ENCODE measurements around the gene CPB2. TPM values are rescaled to one million over a fixed set of nuclear protein-coding genes. Genes with fewer than 3 reads are reported as not detected.

The CPB2 gene
- total RNA-seq, 1 donor from 2014 or later = not detected

- DNase-seq (ENCODE audit: low read depth) = no peak
Measured at GRCh38 chr13:46050771-46051170, 54.1 kb downstream of the CPB2 start.

DNA sequence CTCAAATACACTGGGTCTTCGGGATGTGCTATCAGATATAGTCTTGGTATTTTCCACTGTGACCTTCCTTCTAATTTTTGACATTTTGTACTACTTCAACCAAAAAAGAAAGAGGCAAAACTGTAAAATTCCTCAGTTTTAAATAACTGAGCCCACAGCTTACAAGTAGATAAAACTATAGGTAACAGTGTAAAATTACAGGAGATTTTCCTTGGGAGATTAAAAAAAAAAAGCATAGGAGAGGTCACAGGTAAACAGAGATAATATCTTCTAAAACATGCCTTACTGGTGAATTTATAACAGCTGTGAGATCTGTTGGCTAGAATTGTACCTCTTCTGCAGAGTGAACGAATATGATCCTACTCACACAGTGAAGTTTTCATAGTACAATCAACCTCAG lies 59.4 kb downstream of the CPB2 start:
- no peak for DNase-seq (ENCODE audit: low read depth)

GRCh38 chr13:46043647-46044046 lies 61.2 kb downstream of the CPB2 start:
- DNase-seq (ENCODE audit: low read depth) = no peak

DNA sequence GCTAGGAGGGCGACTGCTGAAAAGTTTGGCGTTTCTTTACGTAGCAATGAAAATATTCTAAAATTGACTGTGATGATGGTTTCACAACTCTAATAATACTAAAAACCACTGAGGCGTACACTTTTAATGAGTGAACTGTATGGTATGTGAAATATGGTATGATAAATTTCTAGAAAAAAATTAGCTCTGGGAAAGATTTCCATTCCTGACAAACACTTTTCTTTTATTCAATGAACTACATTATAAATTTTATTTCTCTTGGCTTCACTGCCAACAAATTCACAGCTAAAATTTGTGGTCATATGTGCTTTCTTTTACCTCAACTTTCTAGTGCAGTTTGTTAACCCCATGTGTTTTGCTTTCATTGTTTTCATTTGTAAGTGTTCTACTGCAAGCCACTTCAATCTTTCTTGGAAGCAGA lies 63.4 kb downstream of the CPB2 start:
- DNase-seq (ENCODE audit: low read depth) = no peak

- DNase-seq (ENCODE audit: low read depth) = no peak
Measured at GRCh38 chr13:46040763-46041162, 64.1 kb downstream of the CPB2 start.

DNA sequence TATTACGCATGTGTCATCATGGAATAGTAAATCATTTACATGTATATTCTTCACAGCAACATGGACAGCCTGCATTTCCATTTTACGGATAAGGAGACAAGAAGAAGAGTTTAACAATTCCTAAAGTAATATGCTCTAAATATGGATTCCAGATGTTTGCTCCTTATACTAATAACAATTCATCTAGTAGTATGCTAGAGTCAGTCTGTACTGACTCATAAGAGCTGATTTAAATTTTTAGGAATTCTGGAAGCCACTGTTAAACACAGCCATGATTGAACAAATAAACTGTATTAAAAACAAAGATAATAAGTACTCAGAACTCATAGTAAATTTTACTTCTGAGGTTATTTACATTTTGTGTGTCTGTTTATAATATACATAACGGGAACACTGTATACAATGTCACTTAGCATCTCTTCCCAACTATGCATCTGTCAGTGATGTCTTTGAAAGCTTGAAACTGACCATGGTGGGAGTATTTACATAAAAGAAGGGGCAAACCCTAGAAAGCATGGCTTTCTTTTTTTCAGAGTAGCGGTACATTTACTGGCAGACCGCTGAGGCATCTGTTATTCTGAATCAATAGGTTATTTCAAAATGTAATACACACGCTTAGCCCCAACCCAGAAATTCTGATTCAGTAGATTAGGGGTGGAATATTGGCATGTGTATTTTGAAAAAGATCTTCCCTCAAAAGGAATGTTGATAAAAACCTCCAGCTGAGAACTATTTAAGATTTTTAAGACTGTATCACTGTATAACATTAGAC lies 65.2 kb downstream of the CPB2 start:
- DNase-seq (ENCODE audit: low read depth) = no peak

GRCh38 chr13:46038296-46038695 lies 66.5 kb downstream of the CPB2 start:
- DNase-seq (ENCODE audit: low read depth) = no peak

- DNase-seq (ENCODE audit: low read depth) = no peak
Measured at GRCh38 chr13:46035066-46035465, 69.8 kb downstream of the CPB2 start.

- DNase-seq (ENCODE audit: low read depth) = no peak
Measured at GRCh38 chr13:46032341-46032740, 72.5 kb downstream of the CPB2 start.

DNA sequence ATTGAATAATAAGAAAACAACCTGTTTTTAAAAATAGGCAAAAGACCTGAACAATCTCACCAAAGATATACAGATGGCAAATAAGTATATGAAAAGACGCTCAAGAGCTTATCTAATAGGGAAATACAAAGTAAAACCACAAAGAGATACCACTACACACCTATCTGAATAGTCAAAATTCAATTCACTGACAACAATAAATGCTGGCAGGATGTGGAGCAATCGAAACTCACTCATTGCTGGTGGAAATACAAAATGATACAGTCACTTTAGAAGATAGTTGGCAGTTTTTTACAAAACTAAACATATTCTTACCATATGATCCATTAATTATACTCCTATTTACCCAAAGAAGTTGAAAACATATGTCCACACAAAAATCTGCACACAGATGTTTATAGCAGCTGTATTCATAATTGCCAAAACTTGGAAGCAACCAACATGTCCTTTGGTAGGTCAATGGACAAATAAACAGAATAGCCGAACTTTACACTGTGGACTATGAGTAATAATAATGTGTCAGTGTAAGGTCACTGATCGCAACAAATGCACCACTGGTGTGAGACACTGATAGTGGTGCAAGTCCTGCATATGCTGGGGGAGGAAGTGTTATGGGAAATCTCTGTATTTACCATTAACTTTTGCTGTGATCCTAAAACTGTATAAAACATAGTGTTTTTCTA lies 73.1 kb downstream of the CPB2 start:
- no peak for DNase-seq (ENCODE audit: low read depth)

DNA sequence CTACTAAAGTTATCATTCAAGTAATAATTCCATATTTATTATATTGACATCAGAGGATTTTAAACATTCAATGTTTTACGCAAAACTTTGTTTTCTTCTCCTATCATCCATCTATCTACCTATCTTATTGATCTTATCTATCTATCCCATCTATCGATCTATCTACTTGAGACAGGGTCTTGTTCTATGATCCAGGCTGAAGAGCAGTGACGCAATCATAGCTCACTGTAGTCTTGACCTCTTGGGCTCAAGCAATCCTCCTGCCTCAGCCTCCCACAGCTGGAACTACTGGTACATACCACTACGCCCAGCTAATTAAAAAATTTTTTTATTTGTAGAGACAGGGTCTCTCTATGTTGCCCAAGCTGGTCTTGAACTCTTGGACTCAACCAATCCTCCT lies 79.7 kb downstream of the CPB2 start:
- DNase-seq (ENCODE audit: low read depth) = no peak

GRCh38 chr13:46022481-46022880 lies 82.4 kb downstream of the CPB2 start:
- DNase-seq (ENCODE audit: low read depth) = no peak

DNA sequence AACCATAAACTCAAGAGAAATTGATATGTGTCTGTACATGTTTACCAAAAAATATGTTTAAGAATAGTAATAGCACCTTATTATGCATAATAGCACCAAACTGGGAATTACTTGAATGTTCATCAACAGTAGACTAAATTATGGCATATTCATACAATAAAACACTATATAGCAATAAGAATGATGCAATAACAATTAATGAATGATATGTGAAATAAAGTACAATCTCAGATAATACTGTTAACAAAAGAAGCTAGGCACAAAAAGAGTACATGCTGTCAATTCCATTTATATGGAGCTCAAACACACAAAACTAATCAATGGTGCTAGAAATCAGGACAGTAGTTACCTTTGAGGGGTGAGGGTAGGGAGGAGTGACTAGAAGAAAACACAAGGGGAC lies 88.6 kb downstream of the CPB2 start:
- DNase-seq (ENCODE audit: low read depth) = no peak

- no peak for DNase-seq (ENCODE audit: low read depth)
Measured at GRCh38 chr13:46015366-46015765, 89.5 kb downstream of the CPB2 start.

DNA sequence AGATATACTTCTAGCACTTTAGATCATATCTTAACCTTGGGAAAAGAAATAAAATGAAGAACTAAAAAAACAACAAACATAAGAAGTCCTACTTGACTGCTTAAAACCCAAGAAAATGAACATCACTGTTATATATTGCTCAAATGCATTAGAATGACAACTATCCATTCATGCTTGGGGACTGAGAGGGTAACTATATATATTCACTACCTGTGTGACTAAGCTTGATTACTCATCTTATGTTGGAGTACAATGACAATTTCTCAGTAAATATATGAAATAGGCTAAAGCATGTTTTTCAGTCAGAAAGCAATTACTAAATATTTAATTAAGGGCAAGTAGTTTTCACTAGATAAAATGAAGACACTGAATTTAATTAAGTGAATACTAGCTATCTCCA lies 92.4 kb downstream of the CPB2 start:
- DNase-seq (ENCODE audit: low read depth) = no peak

- no peak for DNase-seq (ENCODE audit: low read depth)
Measured at GRCh38 chr13:46010148-46010547, 94.7 kb downstream of the CPB2 start.

DNA sequence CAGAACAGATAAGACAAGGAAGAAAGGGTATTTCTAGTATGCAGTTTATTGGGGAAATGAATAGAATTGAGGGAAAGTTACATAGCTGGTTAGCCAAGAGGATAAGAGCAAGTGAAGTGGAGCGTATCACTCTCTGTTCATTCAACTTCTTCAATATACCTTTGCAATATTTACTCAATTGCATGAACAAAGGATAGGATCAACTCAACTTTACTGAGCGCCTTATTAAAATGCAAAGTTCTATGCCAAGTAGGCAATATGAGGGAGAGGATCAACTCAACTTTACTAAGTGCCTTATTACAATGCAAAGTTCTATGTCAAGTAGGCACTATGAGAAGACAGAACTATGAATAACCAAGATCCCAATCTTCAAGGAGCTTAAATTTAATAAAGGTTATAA lies 96.2 kb downstream of the CPB2 start:
- no peak for DNase-seq (ENCODE audit: low read depth)

DNA sequence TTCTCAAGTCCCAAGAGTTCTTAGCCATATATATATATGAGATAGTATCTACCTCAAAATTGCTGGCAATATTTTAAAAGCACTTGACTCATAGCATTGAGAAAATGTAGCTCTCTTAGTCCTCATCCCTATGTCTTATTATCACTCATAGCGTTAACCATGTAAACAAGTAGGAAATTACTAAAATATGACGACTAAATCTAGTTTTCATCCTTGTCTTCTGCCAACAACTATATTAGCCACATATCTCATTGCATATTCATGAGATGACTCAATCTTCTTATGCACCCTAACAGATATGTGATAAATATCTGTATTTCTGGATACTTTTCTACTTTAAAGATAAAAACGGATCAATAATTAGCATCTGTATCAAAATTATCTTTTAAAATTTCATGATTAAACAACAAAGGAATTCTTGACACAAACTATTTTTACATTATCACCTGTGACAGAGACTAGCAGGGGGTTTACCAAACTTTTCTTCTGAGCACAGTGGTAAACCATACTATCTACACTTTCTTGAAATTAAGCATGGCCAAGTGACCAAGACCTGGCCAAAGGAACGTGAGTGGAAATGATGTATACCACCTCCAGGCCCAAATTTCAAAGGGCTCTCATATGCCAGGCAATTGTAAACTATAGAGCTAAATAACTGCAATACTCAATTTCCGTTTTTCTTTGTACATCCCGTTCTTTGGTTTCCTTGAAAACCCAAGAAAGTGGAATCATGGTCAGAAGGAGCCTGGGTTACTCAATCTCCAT lies 98.0 kb downstream of the CPB2 start:
- DNase-seq (ENCODE audit: low read depth) = no peak

DNA sequence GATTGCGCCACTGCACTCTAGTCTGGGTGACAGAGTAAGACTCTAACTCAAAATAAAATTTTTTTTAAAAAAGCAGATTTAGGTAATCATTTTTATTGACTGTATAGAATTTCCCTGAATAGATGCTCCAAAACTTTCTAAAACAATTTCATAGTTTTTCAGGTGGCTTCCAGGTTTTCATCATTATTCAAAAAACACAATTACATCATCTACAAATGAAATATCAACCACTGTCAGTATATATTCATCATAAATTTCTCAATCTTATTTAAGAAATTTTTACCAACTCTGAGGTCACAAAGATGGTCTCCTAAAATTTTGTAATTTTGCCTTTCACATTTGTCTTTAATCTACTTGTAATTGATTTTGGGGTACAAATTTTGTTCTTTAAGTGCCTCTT lies 100.3 kb downstream of the CPB2 start:
- no peak for DNase-seq (ENCODE audit: low read depth)
